Neuron (in vitro differentiated cells): ENCODE measurements around the gene MCF2L2.

Experiments used
- H2AFZ ChIP-seq: one replicate; pipeline ENCODE4 v1.6.1; 2013; ENCODE audit warnings: low read depth, mild to moderate bottlenecking, inconsistent platforms, low read length, moderate library complexity
- H3K27me3 ChIP-seq: one replicate; pipeline ENCODE4 v1.6.1; 2013; ENCODE audit warnings: low read length; ENCODE audit not compliant: insufficient read depth
- H3K36me3 ChIP-seq: one replicate; pipeline ENCODE4 v1.6.1; 2013; ENCODE audit warnings: low read length; ENCODE audit not compliant: insufficient read depth
- H3K4me1 ChIP-seq: one replicate; pipeline ENCODE4 v1.6.1; 2013; ENCODE audit warnings: low read length; ENCODE audit not compliant: insufficient read depth
- H3K4me3 ChIP-seq: 2 replicates; pipeline ENCODE4 v1.5.1; 2013; ENCODE audit warnings: mild to moderate bottlenecking, low read length, moderate library complexity
- H3K9me3 ChIP-seq: one replicate; pipeline ENCODE4 v1.6.1; 2013; ENCODE audit warnings: low read length

Gene MCF2L2

GRCh38 chr3:183281126-183281797 is 147.2 kb downstream of the MCF2L2 start:
- Histone ChIP-seq H3K36me3 (no peaks in the 10 kb centered on the region), H3K27me3 (no peaks in the 10 kb centered on the region)

GRCh38 chr3:183279371-183279770 is 149.0 kb downstream of the MCF2L2 start:
- H3K9me3 ChIP-seq: no peaks in the 10 kb centered on the region
- no peaks in the 10 kb centered on the region for H3K36me3 ChIP-seq
- H2AFZ ChIP-seq: no peak overlapping the region
- no peaks in the 10 kb centered on the region for H3K27me3 ChIP-seq
- no peak overlapping the region for H3K4me3 ChIP-seq
- H3K4me1 ChIP-seq: no peaks in the 10 kb centered on the region

More at GRCh38 chr3:183281126-183281797, 147.2 kb downstream of the MCF2L2 start:
- Histone ChIP-seq H3K4me3 (no peak overlapping the region), H3K4me1 (no peaks in the 10 kb centered on the region), H2AFZ (no peak overlapping the region), H3K9me3 (no peaks in the 10 kb centered on the region)

- H3K4me3 ChIP-seq: no peak overlapping the region
- no peaks in the 10 kb centered on the region for H3K36me3 ChIP-seq
- H2AFZ ChIP-seq: no peak overlapping the region
Observed at GRCh38 chr3:183278479-183279088, 149.8 kb downstream of the MCF2L2 start.

GRCh38 chr3:183277260-183277659 is 151.2 kb downstream of the MCF2L2 start:
- Histone ChIP-seq H3K36me3 (peaks cover under 1% of the 10 kb centered on the region), H3K27me3 (no peaks in the 10 kb centered on the region), H3K4me1 (no peaks in the 10 kb centered on the region), H2AFZ (no peak overlapping the region), H3K9me3 (no peaks in the 10 kb centered on the region), H3K4me3 (no peak overlapping the region)

More at GRCh38 chr3:183278479-183279088, 149.8 kb downstream of the MCF2L2 start:
- Histone ChIP-seq H3K4me1 (no peaks in the 10 kb centered on the region), H3K27me3 (no peaks in the 10 kb centered on the region), H3K9me3 (no peaks in the 10 kb centered on the region)

DNA sequence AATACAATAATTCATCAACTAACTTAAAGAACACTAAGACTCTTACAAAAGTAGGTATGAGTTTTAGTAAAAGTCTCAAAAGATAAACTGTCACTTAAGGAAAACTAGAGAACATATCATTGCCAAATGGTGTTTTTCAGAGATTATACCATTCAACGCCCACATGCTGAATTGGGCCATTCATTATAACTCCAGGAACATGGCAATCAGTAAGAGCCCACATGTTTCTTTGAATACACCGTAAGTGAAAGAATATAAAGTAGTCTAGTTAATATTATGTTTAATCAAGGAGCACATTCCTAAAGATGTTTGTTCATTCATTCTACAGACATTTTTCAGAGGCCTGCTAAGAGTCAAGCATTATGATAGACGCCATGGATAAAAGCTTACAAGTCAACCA is 152.5 kb downstream of the MCF2L2 start:
- H3K4me3 ChIP-seq: no peak overlapping the region
- no peaks in the 10 kb centered on the region for H3K9me3 ChIP-seq
- H3K4me1 ChIP-seq: no peaks in the 10 kb centered on the region
- no peaks in the 10 kb centered on the region for H3K27me3 ChIP-seq
- H3K36me3 ChIP-seq: peaks cover 10% of the 10 kb centered on the region
- H2AFZ ChIP-seq: no peak overlapping the region

DNA sequence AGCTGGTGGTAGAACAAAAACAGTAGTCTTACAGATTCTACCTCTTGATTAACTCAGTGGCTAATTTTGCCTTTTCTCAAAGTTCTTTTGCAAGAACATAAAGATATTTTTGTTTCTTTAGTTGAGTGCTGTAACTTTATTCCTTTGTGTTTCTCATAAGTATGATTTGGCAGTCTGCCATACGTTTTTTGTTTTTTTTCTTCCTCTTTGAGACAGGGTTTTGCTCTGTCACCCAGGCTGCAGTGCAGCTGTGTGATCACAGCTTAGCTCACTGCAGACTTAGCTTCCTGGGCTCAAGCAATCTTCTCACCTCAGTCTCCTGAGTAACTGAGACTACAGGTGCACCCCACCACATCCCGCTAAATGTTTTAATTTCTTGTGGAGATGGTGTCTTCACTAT is 153.0 kb downstream of the MCF2L2 start:
- Histone ChIP-seq H3K27me3 (no peaks in the 10 kb centered on the region), H3K4me3 (no peak overlapping the region), H3K9me3 (no peaks in the 10 kb centered on the region), H2AFZ (no peak overlapping the region), H3K36me3 (peaks cover 13% of the 10 kb centered on the region), H3K4me1 (no peaks in the 10 kb centered on the region)

- H3K9me3 ChIP-seq: no peaks in the 10 kb centered on the region
- no peak overlapping the region for H3K4me3 ChIP-seq
- no peaks in the 10 kb centered on the region for H3K27me3 ChIP-seq
- no peak overlapping the region for H2AFZ ChIP-seq
- no peaks in the 10 kb centered on the region for H3K4me1 ChIP-seq
- peaks cover 21% of the 10 kb centered on the region for H3K36me3 ChIP-seq
Observed at GRCh38 chr3:183274609-183275008, 153.8 kb downstream of the MCF2L2 start.

DNA sequence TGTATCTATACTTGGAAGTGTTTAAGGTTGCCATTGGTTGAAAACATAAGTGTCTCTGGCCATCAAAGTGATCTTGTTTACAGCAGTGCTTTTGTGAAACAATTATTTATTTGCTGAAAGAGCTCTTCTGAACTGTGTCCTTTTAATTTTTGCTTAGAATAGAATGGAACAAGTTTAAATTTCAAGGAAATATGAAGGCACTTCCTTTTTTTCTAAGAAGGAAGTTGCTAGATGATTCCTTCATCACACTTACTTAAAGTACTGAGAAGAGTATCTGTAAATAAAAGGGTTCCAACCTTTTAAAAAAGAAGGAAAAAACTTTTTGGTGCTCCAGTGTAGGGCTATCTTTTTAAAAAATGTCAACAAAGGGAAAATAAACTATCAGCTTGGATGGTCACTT is 155.6 kb downstream of the MCF2L2 start:
- Histone ChIP-seq H3K4me3 (no peak overlapping the region), H3K36me3 (peaks cover 27% of the 10 kb centered on the region)

DNA sequence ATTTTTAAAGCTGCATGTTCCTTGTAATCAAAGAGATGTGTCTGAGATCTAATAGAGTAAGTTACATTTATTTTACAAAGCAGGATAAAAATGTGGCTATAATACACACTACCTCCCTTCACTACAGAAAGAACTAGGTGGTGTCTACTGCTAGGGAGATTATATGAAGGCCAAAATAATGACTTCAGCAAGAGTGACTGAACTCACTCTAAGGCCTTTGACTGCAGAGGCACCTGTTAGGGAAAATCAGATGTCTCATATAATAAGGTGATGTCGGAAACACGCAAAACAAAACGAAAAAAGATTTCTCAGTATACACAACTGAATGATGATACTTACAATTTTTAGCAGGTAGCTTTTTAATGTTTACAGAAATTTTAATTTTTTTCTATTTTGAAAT is 156.3 kb downstream of the MCF2L2 start:
- H3K27me3 ChIP-seq: no peaks in the 10 kb centered on the region
- H3K9me3 ChIP-seq: no peaks in the 10 kb centered on the region
- H3K4me3 ChIP-seq: no peak overlapping the region
- H3K4me1 ChIP-seq: no peaks in the 10 kb centered on the region
- peaks cover 27% of the 10 kb centered on the region for H3K36me3 ChIP-seq
- H2AFZ ChIP-seq: no peak overlapping the region

More for the DNA sequence above, 155.6 kb downstream of the MCF2L2 start:
- Histone ChIP-seq H3K27me3 (no peaks in the 10 kb centered on the region), H2AFZ (no peak overlapping the region), H3K9me3 (no peaks in the 10 kb centered on the region), H3K4me1 (no peaks in the 10 kb centered on the region)

DNA sequence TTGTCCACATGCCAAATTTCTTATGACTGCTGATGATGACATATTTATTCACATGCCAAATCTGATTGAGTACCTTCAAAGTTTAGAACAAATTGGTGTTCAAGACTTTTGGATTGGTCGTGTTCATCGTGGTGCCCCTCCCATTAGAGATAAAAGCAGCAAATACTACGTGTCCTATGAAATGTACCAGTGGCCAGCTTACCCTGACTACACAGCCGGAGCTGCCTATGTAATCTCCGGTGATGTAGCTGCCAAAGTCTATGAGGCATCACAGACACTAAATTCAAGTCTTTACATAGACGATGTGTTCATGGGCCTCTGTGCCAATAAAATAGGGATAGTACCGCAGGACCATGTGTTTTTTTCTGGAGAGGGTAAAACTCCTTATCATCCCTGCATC is 158.1 kb downstream of the MCF2L2 start:
- Histone ChIP-seq H3K4me1 (peaks cover 12% of the 10 kb centered on the region), H3K27me3 (no peaks in the 10 kb centered on the region), H3K9me3 (no peaks in the 10 kb centered on the region), H3K36me3 (peaks cover 27% of the 10 kb centered on the region), H3K4me3 (no peak overlapping the region), H2AFZ (no peak overlapping the region)

- Histone ChIP-seq H3K27me3 (no peaks in the 10 kb centered on the region), H2AFZ (no peak overlapping the region), H3K9me3 (no peaks in the 10 kb centered on the region), H3K4me3 (no peak overlapping the region), H3K4me1 (peaks cover 20% of the 10 kb centered on the region), H3K36me3 (peaks cover 27% of the 10 kb centered on the region)
Observed at GRCh38 chr3:183269345-183269744, 159.1 kb downstream of the MCF2L2 start.

DNA sequence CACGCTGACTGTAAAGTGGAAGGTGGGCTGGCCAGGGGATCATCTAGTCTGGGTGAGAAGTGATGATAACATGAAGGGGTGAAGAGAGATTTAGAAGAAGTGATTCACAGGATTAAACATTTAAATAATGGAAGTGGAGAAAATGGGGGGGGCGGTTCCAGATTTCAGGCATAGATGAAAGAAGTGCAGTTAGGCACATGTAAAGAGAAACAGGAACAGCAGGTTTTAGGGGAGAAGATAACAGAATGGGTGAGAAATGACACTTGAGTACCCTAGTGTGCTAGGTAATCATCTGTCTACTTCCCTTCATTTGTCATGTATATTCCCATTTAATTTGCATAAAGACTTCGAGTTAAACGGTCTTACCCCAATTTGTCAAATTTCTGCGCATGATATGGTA is 160.1 kb downstream of the MCF2L2 start:
- peaks cover 27% of the 10 kb centered on the region for H3K36me3 ChIP-seq
- no peak overlapping the region for H2AFZ ChIP-seq
- no peaks in the 10 kb centered on the region for H3K9me3 ChIP-seq
- H3K4me3 ChIP-seq: no peak overlapping the region
- peaks cover 30% of the 10 kb centered on the region for H3K4me1 ChIP-seq
- no peaks in the 10 kb centered on the region for H3K27me3 ChIP-seq

- Histone ChIP-seq H3K36me3 (peaks cover 25% of the 10 kb centered on the region), H3K4me1 (peaks cover 38% of the 10 kb centered on the region), H2AFZ (no peak overlapping the region), H3K4me3 (no peak overlapping the region), H3K9me3 (no peaks in the 10 kb centered on the region), H3K27me3 (no peaks in the 10 kb centered on the region)
Observed at GRCh38 chr3:183267140-183267539, 161.3 kb downstream of the MCF2L2 start.
